NCI-H2227 treated with DMSO at 0.1 percent for 48 hours (cell line): ENCODE results near the gene ZNF232.
"Not testable (repeated sequence)": the region's sequence is repeated elsewhere in the genome, so short reads cannot be mapped to it uniquely, and the experiment has no call there.

Source experiments
- DNase-seq: peaks from one replicate; lab custom pipeline; 2025; lab: John Stamatoyannopoulos, UW

The ZNF232 gene

GRCh38 chr17:5129770-5130169 is 18.1 kb upstream of the ZNF232 start:
- DNase-seq = not testable (repeated sequence)

- DNase-seq = no peak
Measured at GRCh38 chr17:5128905-5129535, 17.3 kb upstream of the ZNF232 start.

GRCh38 chr17:5128387-5128786 is 16.7 kb upstream of the ZNF232 start:
- not testable (repeated sequence) for DNase-seq

GRCh38 chr17:5127910-5128309 is 16.2 kb upstream of the ZNF232 start:
- DNase-seq = no peak

GRCh38 chr17:5126719-5127488 is 15.2 kb upstream of the ZNF232 start:
- DNase-seq = no peak

- DNase-seq = not testable (repeated sequence)
Measured at GRCh38 chr17:5124896-5125295, 13.2 kb upstream of the ZNF232 start.

- not testable (repeated sequence) for DNase-seq
Measured at GRCh38 chr17:5124125-5124760, 12.6 kb upstream of the ZNF232 start.

GRCh38 chr17:5123343-5124124 is 11.9 kb upstream of the ZNF232 start:
- no peak for DNase-seq

- DNase-seq = peak; percentile 1
Measured at GRCh38 chr17:5122586-5123342, 11.1 kb upstream of the ZNF232 start.

- not testable (repeated sequence) for DNase-seq
Measured at GRCh38 chr17:5122056-5122455, 10.4 kb upstream of the ZNF232 start.

GRCh38 chr17:5121186-5121841 is 9.6 kb upstream of the ZNF232 start:
- DNase-seq = no peak

GRCh38 chr17:5120436-5121185 is 8.9 kb upstream of the ZNF232 start:
- not testable (repeated sequence) for DNase-seq

GRCh38 chr17:5120036-5120435 is 8.4 kb upstream of the ZNF232 start:
- DNase-seq = no peak

GRCh38 chr17:5118219-5118618 is 6.5 kb upstream of the ZNF232 start:
- DNase-seq = no peak

- DNase-seq = no peak
Measured at GRCh38 chr17:5115673-5116651, 4.3 kb upstream of the ZNF232 start, which contains the start of gene USP6. TSS of gene USP6 (plus strand) at chr17:5116032. CDS start at chr17:5130368, 14,336 bp downstream.

- no peak for DNase-seq
Measured at GRCh38 chr17:5110816-5111215, 862 bp downstream of the ZNF232 start.

- no peak for DNase-seq
Measured at GRCh38 chr17:5100832-5101231, 10.8 kb downstream of the ZNF232 start.

- no peak for DNase-seq
Measured at GRCh38 chr17:5099271-5099670, 12.4 kb downstream of the ZNF232 start.
